IPS-NIHi7 (cell line): Measurements from ENCODE around the gene CDH23.

Source experiments
- DNase-seq: peaks from one replicate; pipeline ENCODE4 v3.0.0; 2012; ENCODE audit warnings: mixed read lengths; ENCODE audit errors: extremely low spot score

Gene CDH23

DNA sequence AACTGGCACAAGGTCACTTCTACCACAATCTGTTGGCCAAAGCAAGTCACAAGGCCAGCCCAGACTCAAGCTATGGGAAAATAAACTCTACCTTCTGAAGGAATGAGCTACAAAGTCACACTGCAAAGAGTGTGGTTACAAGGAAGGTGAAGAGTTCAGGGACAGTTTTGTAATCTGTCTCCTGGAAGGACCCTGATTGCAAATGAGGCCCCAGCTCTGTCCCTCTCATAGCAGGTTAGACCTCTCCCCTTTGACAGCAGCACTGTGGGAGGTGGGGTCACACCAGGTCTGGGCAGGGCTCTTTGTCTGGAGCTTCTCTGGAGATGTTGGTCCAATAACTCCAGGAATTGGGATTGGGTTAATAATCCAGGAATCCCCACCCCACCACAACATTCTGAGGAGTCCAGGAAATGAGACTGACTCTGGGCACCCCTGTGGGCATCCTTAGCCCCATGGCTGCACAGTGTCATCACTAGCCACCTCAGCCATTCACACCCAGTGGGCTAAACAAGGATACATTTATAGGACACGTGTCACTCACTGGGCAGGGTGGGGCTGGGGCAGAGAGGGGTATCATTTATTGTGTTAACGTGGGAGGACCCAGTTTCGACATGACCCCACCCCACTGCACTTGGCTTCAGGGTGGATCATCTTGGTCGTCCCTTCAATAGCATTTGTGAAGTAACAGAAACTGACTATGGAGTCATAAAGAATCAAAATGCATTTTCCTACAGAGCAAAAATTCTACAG lies 346.5 kb downstream of the CDH23 start:
- DNase-seq = no peak

GRCh38 chr10:71743866-71744265 lies 347.1 kb downstream of the CDH23 start:
- DNase-seq = no peak

DNA sequence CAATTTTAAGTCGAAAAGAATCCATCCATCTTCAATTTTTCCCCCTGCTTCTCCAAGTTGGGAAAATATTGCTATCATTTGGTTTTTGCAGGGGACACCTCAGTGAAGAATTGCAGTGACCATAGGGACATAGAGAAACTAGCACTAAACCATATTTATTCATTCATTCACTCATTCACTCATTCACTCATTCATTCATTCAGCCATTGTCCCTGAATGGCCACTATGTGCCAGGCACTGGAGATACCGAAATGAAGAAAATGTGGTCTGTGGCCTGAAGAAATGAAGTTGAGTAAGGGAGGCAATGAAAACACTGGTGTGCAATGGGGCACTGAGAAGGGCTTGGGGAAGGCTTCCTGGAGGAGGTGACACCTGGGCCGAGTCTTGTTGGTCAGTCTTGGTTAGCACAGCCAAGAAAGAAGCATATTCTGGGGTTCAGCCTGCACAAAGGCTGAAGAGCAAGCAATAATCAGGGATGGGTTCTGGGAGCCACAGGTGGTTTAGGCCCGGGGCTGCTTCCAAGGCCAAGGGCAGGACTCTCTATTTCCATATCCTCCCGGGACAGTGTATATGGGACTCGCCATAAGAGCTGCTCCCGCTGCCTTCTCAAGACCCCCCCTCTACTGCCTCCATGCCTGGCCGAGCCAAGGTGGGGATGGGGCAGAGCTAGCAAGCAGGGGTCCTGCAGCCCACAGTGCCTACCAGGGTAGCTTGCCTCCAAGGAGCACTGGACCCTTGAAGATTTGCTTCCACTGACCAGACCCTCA lies 348.4 kb downstream of the CDH23 start:
- DNase-seq = no peak

DNA sequence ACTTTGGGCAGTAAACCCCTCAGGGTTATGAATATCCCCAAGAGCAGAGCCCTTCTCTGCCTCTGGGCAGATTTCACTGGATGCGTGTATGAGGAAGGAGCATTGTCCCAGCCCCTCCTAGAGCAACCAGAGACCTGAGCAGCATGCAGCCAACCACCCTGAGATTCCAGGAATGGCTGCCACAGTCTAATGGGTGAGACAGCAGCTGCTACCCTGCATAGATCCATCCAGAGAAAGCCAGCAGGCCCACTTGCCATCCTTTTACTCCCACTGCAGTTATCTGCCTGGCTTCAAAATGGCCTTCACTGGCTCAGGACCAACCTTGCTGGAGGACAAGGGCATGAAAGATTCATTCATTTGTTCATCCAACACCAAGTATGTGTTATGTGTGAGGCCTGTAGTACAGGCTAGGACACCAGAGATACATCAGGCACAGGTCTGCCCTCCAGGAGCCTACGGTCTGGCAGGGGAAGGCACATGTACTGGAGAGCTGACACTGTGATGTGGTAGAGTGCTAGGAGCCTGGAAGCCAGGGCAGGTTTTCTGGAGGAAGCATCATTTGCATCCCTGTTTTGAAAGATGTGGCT lies 349.0 kb downstream of the CDH23 start:
- no peak for DNase-seq

GRCh38 chr10:71746344-71747037 lies 349.8 kb downstream of the CDH23 start:
- peak; percentile 69 for DNase-seq

- no peak for DNase-seq
Measured at GRCh38 chr10:71747039-71747531, 350.4 kb downstream of the CDH23 start.

DNA sequence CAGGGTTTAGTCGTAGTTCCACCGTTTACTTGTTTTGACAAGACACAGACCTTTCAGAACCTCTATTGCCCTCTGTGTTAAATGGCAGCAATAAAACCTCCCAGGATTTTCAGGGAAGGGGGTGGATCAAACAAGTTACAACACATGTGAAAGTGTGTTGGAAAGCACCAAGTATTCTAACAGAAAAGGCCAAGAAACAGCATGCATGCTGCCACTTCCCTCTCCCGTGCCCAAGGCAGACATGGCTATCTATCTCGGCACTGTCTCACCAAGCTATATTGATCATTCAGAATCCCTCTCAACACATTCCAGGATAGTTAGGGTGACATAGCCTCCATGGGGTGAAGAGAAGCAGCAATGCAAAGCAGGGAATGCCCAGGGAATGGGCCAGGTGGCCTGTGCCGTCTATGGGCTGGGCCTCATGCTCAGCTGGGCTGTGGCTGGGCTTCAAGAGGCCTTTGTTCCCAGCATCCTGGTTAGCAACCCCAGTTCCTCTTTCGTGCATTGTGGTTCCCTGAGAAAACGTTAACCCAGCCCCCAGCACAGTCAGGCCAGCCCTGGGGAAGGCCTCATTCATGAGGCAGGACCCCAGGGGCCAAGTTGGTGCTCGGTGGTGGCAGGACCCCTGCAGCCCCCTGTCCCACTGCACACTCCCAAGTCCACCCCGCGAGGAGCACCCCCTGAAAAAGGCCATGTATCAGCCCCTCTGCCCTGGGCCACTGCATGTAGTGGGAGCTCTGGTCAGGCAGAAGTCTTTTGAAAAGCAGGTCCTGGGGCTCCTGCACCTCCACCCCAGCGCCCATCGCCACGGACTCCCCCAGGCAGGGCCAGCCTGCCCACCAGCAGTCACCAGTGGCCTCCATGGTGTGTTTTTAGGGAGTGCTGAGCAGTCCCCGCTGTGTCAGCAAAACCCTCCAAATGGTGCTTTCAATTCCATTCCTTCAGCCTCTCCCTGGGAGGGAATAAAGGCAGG lies 351.1 kb downstream of the CDH23 start:
- no peak for DNase-seq

- DNase-seq = no peak
Measured at GRCh38 chr10:71748671-71749191, 352.0 kb downstream of the CDH23 start.

- DNase-seq = no peak
Measured at GRCh38 chr10:71749396-71749795, 352.7 kb downstream of the CDH23 start.

GRCh38 chr10:71750124-71750841 lies 353.6 kb downstream of the CDH23 start:
- DNase-seq = no peak

- no peak for DNase-seq
Measured at GRCh38 chr10:71750986-71751385, 354.3 kb downstream of the CDH23 start.

GRCh38 chr10:71751515-71752224 lies 354.9 kb downstream of the CDH23 start:
- DNase-seq = no peak

GRCh38 chr10:71752391-71753090 lies 355.8 kb downstream of the CDH23 start:
- DNase-seq = no peak

- DNase-seq = no peak
Measured at GRCh38 chr10:71753091-71753959, 356.6 kb downstream of the CDH23 start.

DNA sequence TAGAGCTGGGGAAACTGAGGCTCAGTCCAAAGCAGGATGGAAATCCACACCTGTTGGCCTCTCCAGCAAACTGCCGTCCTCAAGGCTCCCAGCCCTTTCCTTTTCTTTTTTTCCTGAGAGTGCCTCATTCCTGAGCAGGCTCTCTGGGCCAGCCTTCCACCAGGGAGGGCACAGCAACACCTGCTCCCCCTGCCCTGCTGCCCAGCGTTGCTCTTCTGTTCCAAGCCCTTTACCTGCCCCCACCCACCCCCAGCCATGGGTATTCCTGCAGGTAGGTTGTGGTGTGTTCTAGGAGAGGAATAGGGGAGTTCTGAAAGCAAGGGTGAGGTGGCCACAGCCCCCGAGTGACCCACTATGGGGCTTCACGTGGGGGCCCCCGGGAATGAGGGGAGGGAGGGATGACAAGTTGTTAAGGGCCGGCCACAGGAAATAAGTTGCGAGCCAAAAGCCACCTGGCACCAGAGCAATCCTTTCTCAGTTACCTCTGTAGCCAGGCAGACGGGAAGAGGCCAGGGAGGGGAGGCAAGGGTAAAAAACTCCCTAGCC lies 357.3 kb downstream of the CDH23 start:
- no peak for DNase-seq

DNA sequence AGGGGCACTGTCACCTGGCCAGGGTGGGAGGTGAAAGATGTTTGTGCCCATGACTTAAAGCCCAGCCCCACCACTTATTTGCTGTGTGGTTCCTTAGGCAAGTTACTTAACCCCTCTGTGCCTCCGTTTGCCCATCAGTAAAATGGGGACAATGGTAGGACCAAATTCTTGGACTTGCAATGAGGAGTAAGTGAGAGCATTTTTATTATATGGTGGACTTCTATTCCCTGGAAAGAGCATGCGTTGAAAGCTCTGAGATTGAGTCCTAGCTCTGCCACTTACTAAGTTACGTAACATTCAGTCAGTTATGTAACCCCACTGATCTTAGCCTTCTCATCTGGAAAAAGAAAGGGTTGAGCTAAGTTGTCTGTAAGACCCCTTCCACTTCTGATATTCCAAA lies 357.8 kb downstream of the CDH23 start:
- no peak for DNase-seq

DNA sequence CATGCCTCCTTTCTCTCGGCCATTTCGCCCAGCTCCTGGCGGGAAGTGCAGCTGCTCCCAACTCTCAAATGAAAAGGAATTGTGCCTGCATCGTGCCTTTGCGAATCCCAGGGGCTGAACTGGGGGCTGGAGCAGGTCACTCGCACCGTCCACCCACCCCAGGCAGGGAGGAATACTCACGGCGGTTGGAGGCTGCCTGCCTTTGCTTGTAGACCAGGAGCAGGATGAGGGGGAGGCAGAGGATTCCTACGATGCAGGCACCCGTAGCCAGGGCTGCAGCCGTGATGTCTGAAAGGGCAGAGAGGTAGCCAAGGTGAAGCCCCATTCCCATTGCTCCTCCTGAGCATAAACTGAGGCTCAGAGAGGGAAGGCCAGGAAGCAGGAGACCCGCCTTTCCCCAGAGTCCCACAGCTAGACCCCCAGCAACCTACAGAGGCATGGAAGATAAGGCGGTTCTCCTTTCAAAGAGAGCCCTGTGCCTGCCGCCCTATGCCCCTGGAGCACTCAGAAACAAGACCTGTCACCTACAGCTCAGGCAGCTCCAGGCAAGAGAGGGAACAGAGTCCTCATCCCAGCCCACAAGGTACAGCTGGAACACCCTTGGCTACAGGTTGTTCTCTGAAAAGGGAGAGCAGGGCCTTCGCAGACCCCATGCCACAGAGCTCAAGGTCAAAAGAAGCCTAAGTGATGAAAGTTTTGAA lies 358.6 kb downstream of the CDH23 start:
- no peak for DNase-seq
